Panc1 (cell line): ENCODE results near the gene GRM1. TPM values are rescaled to one million over a fixed set of nuclear protein-coding genes. Genes with fewer than 3 reads are reported as not detected.

Experiments
- ATAC-seq: fragments of 200-7000 bp; cut with Tn5 transposase; 2 replicates; pipeline ENCODE4 v1.9.1; 2020; ENCODE audit warnings: mild to moderate bottlenecking, moderate library complexity
- BruUV-seq: library from RNA; stranded (reverse); fragments of 400-500 nt; replicated peaks from 2 replicates; lab custom pipeline; 2021; lab: Mats Ljungman, UMichigan
- CTCF ChIA-PET: fragments of 300-600 bp; sonication (Branson Sonifier 250); formaldehyde crosslinking; loops from one replicate; lab custom pipeline; 2022; ENCODE audit warnings: antibody characterized with exemption; lab: Charles Lee
- POLR2A ChIA-PET: fragments of 300-600 bp; sonication (Branson Sonifier 250); formaldehyde crosslinking; loops from one replicate; lab custom pipeline; 2022; ENCODE audit warnings: antibody characterized with exemption; lab: Charles Lee
- DNase-seq: peaks from one replicate; pipeline ENCODE4 v3.0.0-alpha.2; 2010; ENCODE audit warnings: low read depth, low spot score
- H3K27ac ChIP-seq: 2 replicates; pipeline ENCODE4 v1.5.1; 2011; ENCODE audit warnings: mild to moderate bottlenecking, low read length, inconsistent platforms
- H3K27me3 ChIP-seq: fragments of 200-500 bp; sonication (Bioruptor generic); 2 replicates; pipeline ENCODE4 v1.6.0; 2014; ENCODE audit warnings: low read length, inconsistent platforms; ENCODE audit not compliant: control insufficient read depth, insufficient read depth
- H3K36me3 ChIP-seq: fragments of 200-500 bp; sonication (Bioruptor generic); 2 replicates; pipeline ENCODE4 v1.5.1; 2014; ENCODE audit warnings: inconsistent platforms, mild to moderate bottlenecking, low read length, moderate library complexity; ENCODE audit not compliant: control insufficient read depth, insufficient read depth
- H3K4me1 ChIP-seq: 2 replicates; pipeline ENCODE4 v1.5.1; 2011; ENCODE audit warnings: inconsistent platforms, mild to moderate bottlenecking, low read length, moderate library complexity; ENCODE audit not compliant: control insufficient read depth, insufficient read depth
- H3K4me3 ChIP-seq, 2 experiments: 2 replicates each; pipeline ENCODE4 v1.5.1; 2011 to 2012; ENCODE audit warnings: low read depth in 2 of 2, low read length in 2 of 2, mild to moderate bottlenecking in 2 of 2, inconsistent platforms in 1 of 2, moderate library complexity in 1 of 2
- H3K9me3 ChIP-seq: fragments of 200-500 bp; sonication (Bioruptor generic); 2 replicates; pipeline ENCODE4 v1.5.1; 2014; ENCODE audit warnings: low read depth, mild to moderate bottlenecking, inconsistent platforms, low read length, moderate library complexity; ENCODE audit not compliant: control insufficient read depth, insufficient read depth
- CTCF ChIP-seq: fragments of 450-650 bp; IDR thresholded peaks from 2 replicates; pipeline ENCODE4 v1.5.1; 2017; ENCODE audit warnings: mild to moderate bottlenecking
- POLR2AphosphoS5 ChIP-seq: IDR thresholded peaks from 2 replicates; pipeline ENCODE4 v1.6.1; 2012; ENCODE audit warnings: mild to moderate bottlenecking, low read depth, low read length, moderate library complexity
- SIN3A ChIP-seq: IDR thresholded peaks from 2 replicates; pipeline ENCODE4 v1.6.1; 2012; ENCODE audit warnings: low read depth, mild to moderate bottlenecking, low read length, moderate library complexity, borderline replicate concordance; ENCODE audit not compliant: insufficient read depth
- TCF7L2 ChIP-seq: IDR thresholded peaks from 2 replicates; pipeline ENCODE4 v1.6.1; 2011; ENCODE audit warnings: mild to moderate bottlenecking, low read depth, low read length, inconsistent platforms
- in situ Hi-C: cut with HindIII; loops from 2 replicates; pipeline ENCODE4 v1.10.0; 2016; ENCODE audit warnings: low sequenced_read_pairs, low pct_unique_long_range_greater_than_20kb
- intact Hi-C: fragments of 100-400 bp; cut with micrococcal nuclease; formaldehyde crosslinking; loops from one replicate; pipeline ENCODE4 v1.10.0; 2022; ENCODE audit not compliant: unreplicated experiment
- total RNA-seq: library from RNA; stranded (reverse); gene quantifications from one replicate; pipeline ENCODE4 v1.2.1, GENCODE V29; 2021; ENCODE audit not compliant: unreplicated experiment
- TF ChIP-seq, protein P1 (sequence below), 2 experiments: IDR thresholded peaks; 2 replicates each; pipeline ENCODE4 v1.6.1; 2011 to 2012; ENCODE audit warnings: low read depth in 2 of 2, control low read depth in 1 of 2, low read length in 1 of 2, mild to moderate bottlenecking in 1 of 2, moderate library complexity in 1 of 2; ENCODE audit not compliant: insufficient read depth in 1 of 2

GRM1 gene
- total RNA-seq, 1 experiment from 2014 or later: not detected

GRCh38 chr6:146352163-146352562 lies 323.3 kb downstream of the GRM1 start:
- intact Hi-C loops: no loop called here
- DNase-seq: no peak
- no TSS peak for BruUV-seq
- Histone ChIP-seq H3K4me1 (no peaks in the 10 kb centered on the region), H3K27me3 (no peaks in the 10 kb centered on the region), H3K36me3 (no peaks in the 10 kb centered on the region), H3K9me3 (no peaks in the 10 kb centered on the region), H3K27ac (no peak overlapping the region), H3K4me3 (no peak overlapping the region)
- in situ Hi-C loops: no loop called here
- CTCF ChIA-PET: no interaction called here
- POLR2A ChIA-PET: no interaction called here
- TF ChIP-seq, protein P1, sequence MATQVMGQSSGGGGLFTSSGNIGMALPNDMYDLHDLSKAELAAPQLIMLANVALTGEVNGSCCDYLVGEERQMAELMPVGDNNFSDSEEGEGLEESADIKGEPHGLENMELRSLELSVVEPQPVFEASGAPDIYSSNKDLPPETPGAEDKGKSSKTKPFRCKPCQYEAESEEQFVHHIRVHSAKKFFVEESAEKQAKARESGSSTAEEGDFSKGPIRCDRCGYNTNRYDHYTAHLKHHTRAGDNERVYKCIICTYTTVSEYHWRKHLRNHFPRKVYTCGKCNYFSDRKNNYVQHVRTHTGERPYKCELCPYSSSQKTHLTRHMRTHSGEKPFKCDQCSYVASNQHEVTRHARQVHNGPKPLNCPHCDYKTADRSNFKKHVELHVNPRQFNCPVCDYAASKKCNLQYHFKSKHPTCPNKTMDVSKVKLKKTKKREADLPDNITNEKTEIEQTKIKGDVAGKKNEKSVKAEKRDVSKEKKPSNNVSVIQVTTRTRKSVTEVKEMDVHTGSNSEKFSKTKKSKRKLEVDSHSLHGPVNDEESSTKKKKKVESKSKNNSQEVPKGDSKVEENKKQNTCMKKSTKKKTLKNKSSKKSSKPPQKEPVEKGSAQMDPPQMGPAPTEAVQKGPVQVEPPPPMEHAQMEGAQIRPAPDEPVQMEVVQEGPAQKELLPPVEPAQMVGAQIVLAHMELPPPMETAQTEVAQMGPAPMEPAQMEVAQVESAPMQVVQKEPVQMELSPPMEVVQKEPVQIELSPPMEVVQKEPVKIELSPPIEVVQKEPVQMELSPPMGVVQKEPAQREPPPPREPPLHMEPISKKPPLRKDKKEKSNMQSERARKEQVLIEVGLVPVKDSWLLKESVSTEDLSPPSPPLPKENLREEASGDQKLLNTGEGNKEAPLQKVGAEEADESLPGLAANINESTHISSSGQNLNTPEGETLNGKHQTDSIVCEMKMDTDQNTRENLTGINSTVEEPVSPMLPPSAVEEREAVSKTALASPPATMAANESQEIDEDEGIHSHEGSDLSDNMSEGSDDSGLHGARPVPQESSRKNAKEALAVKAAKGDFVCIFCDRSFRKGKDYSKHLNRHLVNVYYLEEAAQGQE (IDR thresholded peaks at IDR 0.05; ENCODE audit: insufficient read depth in 1 of 2, low read depth in 2 of 2, low read length in 1 of 2): no peak
- no peak for TF ChIP-seq CTCF
- TF ChIP-seq POLR2AphosphoS5: no peak
- TF ChIP-seq TCF7L2: no peak
- TF ChIP-seq SIN3A: no peak
- no peak for ATAC-seq

- no peaks in the 10 kb centered on the region for H3K4me1 ChIP-seq
- in situ Hi-C loops (no loop called here), intact Hi-C loops (no loop called here)
- H3K9me3 ChIP-seq: no peaks in the 10 kb centered on the region
- H3K27ac ChIP-seq: no peak overlapping the region
- no peak overlapping the region for H3K4me3 ChIP-seq
- no peaks in the 10 kb centered on the region for H3K27me3 ChIP-seq
- BruUV-seq: no TSS peak
- ChIA-PET POLR2A (no interaction called here), CTCF (no interaction called here)
- H3K36me3 ChIP-seq: no peaks in the 10 kb centered on the region
- no peak for TF ChIP-seq TCF7L2
- no peak for TF ChIP-seq SIN3A
- ATAC-seq: no peak
- no peak for DNase-seq
Measured at GRCh38 chr6:146354451-146354850, 325.6 kb downstream of the GRM1 start.

DNA sequence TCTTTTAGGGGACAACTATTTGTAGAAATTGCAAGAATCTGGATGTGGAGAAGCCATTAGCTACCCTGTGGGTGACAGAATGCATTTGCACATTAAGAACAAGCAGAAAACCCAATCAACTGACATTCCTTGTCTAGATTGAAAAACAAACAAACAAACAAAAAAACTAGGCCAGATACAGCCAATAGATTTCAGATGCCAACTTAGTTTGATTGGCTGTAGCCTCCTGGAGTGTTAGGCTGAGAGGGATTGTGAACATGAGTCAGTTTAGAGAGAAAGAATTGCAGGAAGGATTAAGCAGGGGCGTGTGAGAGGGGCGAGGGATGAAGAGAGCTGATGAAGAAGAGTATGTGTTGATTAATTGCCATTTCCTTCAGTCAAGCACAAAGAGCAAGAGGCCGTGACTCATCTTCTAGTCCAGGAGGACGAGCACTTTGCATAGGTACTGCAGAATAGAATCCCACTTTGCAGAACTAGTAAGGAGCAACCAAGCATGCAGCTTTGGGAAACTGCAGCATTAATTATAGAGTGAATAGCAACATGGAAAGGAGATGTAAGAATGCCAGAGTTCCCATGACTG lies 326.7 kb downstream of the GRM1 start:
- H3K4me3 ChIP-seq: no peak overlapping the region
- TF ChIP-seq, protein P1 (IDR thresholded peaks at IDR 0.05; ENCODE audit: insufficient read depth in 1 of 2, low read depth in 2 of 2, low read length in 1 of 2): no peak
- no peak for TF ChIP-seq POLR2AphosphoS5
- no peak for TF ChIP-seq CTCF
- TF ChIP-seq SIN3A: no peak
- no peak for TF ChIP-seq TCF7L2
- no TSS peak for BruUV-seq
- H3K27ac ChIP-seq: no peak overlapping the region
- POLR2A ChIA-PET: no interaction called here
- no peaks in the 10 kb centered on the region for H3K27me3 ChIP-seq
- intact Hi-C loops (no loop called here), in situ Hi-C loops (no loop called here)
- H3K36me3 ChIP-seq: no peaks in the 10 kb centered on the region
- CTCF ChIA-PET: no interaction called here
- DNase-seq: no peak
- no peaks in the 10 kb centered on the region for H3K4me1 ChIP-seq
- no peak for ATAC-seq
- no peaks in the 10 kb centered on the region for H3K9me3 ChIP-seq
